PC-3 (cell line): Measurements from ENCODE around the gene CNST. TPM values are rescaled to one million over a fixed set of nuclear protein-coding genes. Genes with fewer than 3 reads are reported as not detected.

ENCODE experiments used
- ATAC-seq: fragments of 200-7000 bp; cut with Tn5 transposase; 2 replicates; pipeline ENCODE4 v1.9.1; 2020; ENCODE audit warnings: mild to moderate bottlenecking, moderate library complexity
- BruUV-seq: library from RNA; stranded (reverse); fragments of 400-500 nt; replicated peaks from 2 replicates; lab custom pipeline; 2021; lab: Mats Ljungman, UMichigan
- CTCF ChIA-PET: fragments of 300-600 bp; sonication (Branson Sonifier 250); formaldehyde crosslinking; loops from one replicate; lab custom pipeline; 2022; ENCODE audit warnings: antibody characterized with exemption; lab: Charles Lee
- POLR2A ChIA-PET: fragments of 300-600 bp; sonication (Branson Sonifier 250); formaldehyde crosslinking; loops from one replicate; lab custom pipeline; 2022; ENCODE audit warnings: antibody characterized with exemption; ENCODE audit not compliant: unreplicated experiment; lab: Charles Lee
- DNase-seq: peaks from one replicate; pipeline ENCODE4 v3.0.0-alpha.2; 2015
- H2AFZ ChIP-seq: fragments of 300-600 bp; sonication (generic); 2 replicates; pipeline ENCODE4 v1.6.0; 2016; ENCODE audit warnings: antibody characterized with exemption, low read length
- H3F3A ChIP-seq: fragments of 300-600 bp; sonication (generic); one replicate; pipeline ENCODE4 v1.6.0; 2017; ENCODE audit warnings: antibody characterized with exemption, low read length, control low read depth, mild to moderate bottlenecking; ENCODE audit not compliant: unreplicated experiment
- H3K27ac ChIP-seq: fragments of 300-600 bp; sonication (generic); 2 replicates; pipeline ENCODE4 v1.5.1; 2016; ENCODE audit warnings: mild to moderate bottlenecking, low read length
- H3K27me3 ChIP-seq: fragments of 300-600 bp; sonication (generic); 2 replicates; pipeline ENCODE4 v1.6.1; 2016; ENCODE audit warnings: low read length, mixed read lengths
- H3K36me3 ChIP-seq: fragments of 300-600 bp; sonication (generic); 2 replicates; pipeline ENCODE4 v1.6.1; 2016; ENCODE audit warnings: low read depth, mixed run types, low read length, mixed read lengths
- H3K4me1 ChIP-seq: fragments of 300-600 bp; sonication (generic); 2 replicates; pipeline ENCODE4 v1.5.1; 2016; ENCODE audit warnings: low read length; ENCODE audit not compliant: insufficient read depth
- H3K4me2 ChIP-seq: fragments of 300-600 bp; sonication (generic); 2 replicates; pipeline ENCODE4 v1.6.0; 2016; ENCODE audit warnings: low read length
- H3K4me3 ChIP-seq: fragments of 300-600 bp; sonication (generic); 2 replicates; pipeline ENCODE4 v1.5.1; 2016; ENCODE audit warnings: mild to moderate bottlenecking, low read length, mixed read lengths
- H3K79me2 ChIP-seq: fragments of 300-600 bp; sonication (generic); 2 replicates; pipeline ENCODE4 v1.6.1; 2017; ENCODE audit warnings: low read length, mixed read lengths
- H3K9ac ChIP-seq: fragments of 300-600 bp; sonication (generic); 2 replicates; pipeline ENCODE4 v1.6.0; 2016; ENCODE audit warnings: mild to moderate bottlenecking, low read length
- H3K9me2 ChIP-seq: fragments of 300-600 bp; sonication (generic); replicated peaks from 2 replicates; pipeline ENCODE4 v1.6.1; 2016; ENCODE audit warnings: mixed run types, low read length, mixed read lengths
- H3K9me3 ChIP-seq: fragments of 300-600 bp; sonication (generic); 2 replicates; pipeline ENCODE4 v1.6.1; 2016; ENCODE audit warnings: low read length, mixed read lengths
- H4K20me1 ChIP-seq: fragments of 300-600 bp; sonication (generic); 2 replicates; pipeline ENCODE4 v1.6.1; 2016; ENCODE audit warnings: low read length, mixed read lengths
- EZH2 ChIP-seq: fragments of 300-600 bp; sonication (generic); IDR thresholded peaks from one replicate; pipeline ENCODE4 v1.6.1; 2017; ENCODE audit warnings: antibody characterized with exemption, mild to moderate bottlenecking, low read length; ENCODE audit not compliant: unreplicated experiment
- EZH2phosphoT487 ChIP-seq: fragments of 300-600 bp; sonication (generic); IDR thresholded peaks from 2 replicates; pipeline ENCODE4 v1.6.1; 2018; ENCODE audit warnings: mild to moderate bottlenecking, antibody characterized with exemption, low read length, borderline replicate concordance
- intact Hi-C: fragments of 100-400 bp; cut with micrococcal nuclease; formaldehyde crosslinking; loops from 2 replicates; pipeline ENCODE4 v1.9.0; 2023
- total RNA-seq: library from RNA; depleted of rRNA; stranded (reverse); fragments of >200 nt; gene quantifications from 2 replicates; pipeline ENCODE4 v1.2.3, GENCODE V29; 2014
- TF ChIP-seq, protein P1 (sequence below): fragments of 300-600 bp; sonication (generic); conservative IDR thresholded peaks from 2 replicates; pipeline ENCODE4 v1.5.1; 2017; ENCODE audit warnings: antibody characterized with exemption, low read depth, mild to moderate bottlenecking, low read length

CNST gene
- total RNA-seq, 1 experiment from 2014 or later: 13.5 TPM

GRCh38 chr1:246617768-246618167 is 51.5 kb downstream of the CNST start:
- H4K20me1 ChIP-seq: peaks cover 7% of the 10 kb centered on the region; the same call in 1 of the 2 replicates
- H3K4me3 ChIP-seq: no peak overlapping the region
- ATAC-seq (0 out of 2 replicates have a peak, but pooled peaks have one; percentile 11), DNase-seq (no peak)
- no peak overlapping the region for H3K9ac ChIP-seq
- no TSS peak for BruUV-seq
- H3K4me2 ChIP-seq: peak overlapping the region; percentile 24
- peaks cover 18% of the 10 kb centered on the region for H3K4me1 ChIP-seq
- ChIA-PET POLR2A (no interaction called here), CTCF (interaction anchor here (0.5 to 0.8 kb wide), 2 partner anchors 9 to 123 kb away, joined by 3 to 8 read pairs; no protein-coding TSS in a partner anchor)
- H3F3A ChIP-seq: peaks cover 3% of the 10 kb centered on the region
- no peaks in the 10 kb centered on the region for H3K79me2 ChIP-seq
- TF ChIP-seq, protein P1, sequence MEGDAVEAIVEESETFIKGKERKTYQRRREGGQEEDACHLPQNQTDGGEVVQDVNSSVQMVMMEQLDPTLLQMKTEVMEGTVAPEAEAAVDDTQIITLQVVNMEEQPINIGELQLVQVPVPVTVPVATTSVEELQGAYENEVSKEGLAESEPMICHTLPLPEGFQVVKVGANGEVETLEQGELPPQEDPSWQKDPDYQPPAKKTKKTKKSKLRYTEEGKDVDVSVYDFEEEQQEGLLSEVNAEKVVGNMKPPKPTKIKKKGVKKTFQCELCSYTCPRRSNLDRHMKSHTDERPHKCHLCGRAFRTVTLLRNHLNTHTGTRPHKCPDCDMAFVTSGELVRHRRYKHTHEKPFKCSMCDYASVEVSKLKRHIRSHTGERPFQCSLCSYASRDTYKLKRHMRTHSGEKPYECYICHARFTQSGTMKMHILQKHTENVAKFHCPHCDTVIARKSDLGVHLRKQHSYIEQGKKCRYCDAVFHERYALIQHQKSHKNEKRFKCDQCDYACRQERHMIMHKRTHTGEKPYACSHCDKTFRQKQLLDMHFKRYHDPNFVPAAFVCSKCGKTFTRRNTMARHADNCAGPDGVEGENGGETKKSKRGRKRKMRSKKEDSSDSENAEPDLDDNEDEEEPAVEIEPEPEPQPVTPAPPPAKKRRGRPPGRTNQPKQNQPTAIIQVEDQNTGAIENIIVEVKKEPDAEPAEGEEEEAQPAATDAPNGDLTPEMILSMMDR: no peak
- TF ChIP-seq EZH2phosphoT487 (no peak), EZH2 (no peak)
- intact Hi-C loops: loop anchor here (1.0 to 2.0 kb wide), 2 partner anchors 51 to 114 kb away; partner anchors contain the start of genes CNST and TFB2M
- peak overlapping the region; percentile 27 for H3K27ac ChIP-seq
- H3K9me3 ChIP-seq: no peaks in the 10 kb centered on the region
- H3K36me3 ChIP-seq: no peaks in the 10 kb centered on the region
- no peak overlapping the region for H2AFZ ChIP-seq
- H3K9me2 ChIP-seq: no peaks in the 10 kb centered on the region
- H3K27me3 ChIP-seq: no peaks in the 10 kb centered on the region

DNA sequence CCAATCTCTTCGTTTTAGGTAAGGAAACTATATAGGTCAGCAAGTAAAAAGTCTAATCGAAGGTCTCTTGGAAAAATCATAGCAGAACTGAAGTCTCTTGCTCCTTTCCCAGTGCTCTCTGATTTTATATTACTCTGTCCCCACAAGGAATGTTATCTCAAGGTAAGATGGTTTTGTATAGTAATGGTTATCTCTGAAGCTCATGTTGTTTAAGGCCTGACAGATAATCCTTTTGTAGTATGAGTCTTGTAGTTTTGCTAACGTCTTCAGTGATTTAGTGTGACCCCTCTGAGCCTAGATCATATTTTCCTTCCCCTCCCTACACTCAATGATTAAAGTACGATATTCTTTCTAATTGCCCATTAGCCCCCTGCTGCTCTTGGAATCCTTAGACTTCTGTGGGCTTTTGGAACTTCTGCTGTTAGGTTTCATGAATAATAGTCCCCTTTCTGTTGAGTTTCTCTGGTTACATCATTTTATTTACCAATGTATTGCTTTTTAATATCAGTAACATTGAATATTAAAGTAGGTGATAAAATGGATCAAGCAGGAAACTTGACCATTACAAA is 52.1 kb downstream of the CNST start:
- intact Hi-C loops: no loop called here
- peaks cover 3% of the 10 kb centered on the region for H3F3A ChIP-seq
- no peaks in the 10 kb centered on the region for H3K9me3 ChIP-seq
- ChIA-PET POLR2A (no interaction called here), CTCF (no interaction called here)
- H2AFZ ChIP-seq: no peak overlapping the region
- H3K9ac ChIP-seq: no peak overlapping the region
- H3K27me3 ChIP-seq: no peaks in the 10 kb centered on the region
- no peak overlapping the region for H3K27ac ChIP-seq
- TF ChIP-seq EZH2 (no peak), EZH2phosphoT487 (no peak)
- TF ChIP-seq, protein P1: no peak
- ATAC-seq: no peak
- no peak for DNase-seq
- no peak overlapping the region for H3K4me2 ChIP-seq
- H3K79me2 ChIP-seq: no peaks in the 10 kb centered on the region
- H3K36me3 ChIP-seq: no peaks in the 10 kb centered on the region
- peaks cover 18% of the 10 kb centered on the region for H3K4me1 ChIP-seq
- H3K4me3 ChIP-seq: no peak overlapping the region
- BruUV-seq: no TSS peak
- H4K20me1 ChIP-seq: peaks cover 7% of the 10 kb centered on the region; the same call in 1 of the 2 replicates
- H3K9me2 ChIP-seq: no peaks in the 10 kb centered on the region

DNA sequence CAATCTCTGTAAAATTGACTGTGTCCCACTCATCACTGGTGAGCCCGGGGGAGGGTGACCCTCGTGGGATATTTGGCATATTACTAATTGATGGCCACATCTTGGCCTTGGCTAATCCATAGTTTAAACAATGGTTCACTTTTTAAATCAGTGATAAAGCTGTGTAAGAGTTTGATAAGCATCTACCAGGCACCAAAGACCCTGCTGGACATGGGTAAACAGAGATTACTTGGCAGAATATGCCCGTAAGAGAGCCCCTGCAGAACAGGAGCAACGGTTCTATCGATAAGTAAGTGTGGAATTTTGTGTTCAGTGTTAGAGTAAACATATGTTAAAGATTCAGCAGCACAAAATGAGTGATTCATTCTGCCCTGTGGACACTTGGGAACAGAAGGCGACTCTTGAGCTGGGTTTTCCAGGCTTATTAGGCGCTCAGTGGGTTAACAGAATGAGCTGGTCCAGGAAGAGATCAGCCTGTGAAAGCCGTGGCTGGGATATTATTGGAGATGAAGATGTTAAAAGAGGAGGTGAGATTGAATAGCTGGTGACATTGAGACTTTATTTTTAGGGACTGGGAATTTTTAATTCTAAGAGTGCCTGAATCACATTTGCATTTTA is 55.9 kb downstream of the CNST start:
- H3K9ac ChIP-seq: no peak overlapping the region
- H2AFZ ChIP-seq: no peak overlapping the region
- H3K4me1 ChIP-seq: peaks cover 8% of the 10 kb centered on the region
- ChIA-PET CTCF (no interaction called here), POLR2A (no interaction called here)
- DNase-seq (no peak), ATAC-seq (no peak; the same call in 1 of the 2 replicates)
- intact Hi-C loops: no loop called here
- no peaks in the 10 kb centered on the region for H3K36me3 ChIP-seq
- TF ChIP-seq, protein P1: no peak
- no peak for TF ChIP-seq EZH2phosphoT487
- no peak for TF ChIP-seq EZH2
- no peak overlapping the region for H3K27ac ChIP-seq
- no TSS peak for BruUV-seq
- H3K27me3 ChIP-seq: no peaks in the 10 kb centered on the region
- H3K4me2 ChIP-seq: no peak overlapping the region
- H3F3A ChIP-seq: no peaks in the 10 kb centered on the region
- H3K9me2 ChIP-seq: no peaks in the 10 kb centered on the region
- H3K9me3 ChIP-seq: no peaks in the 10 kb centered on the region
- no peaks in the 10 kb centered on the region for H3K79me2 ChIP-seq
- H4K20me1 ChIP-seq: peaks cover 7% of the 10 kb centered on the region; the same call in 1 of the 2 replicates
- no peak overlapping the region for H3K4me3 ChIP-seq
